GM10248 (cell line): ENCODE data around the gene MTCL1.

ENCODE experiments used
- CTCF ChIA-PET: fragments of 300-600 bp; sonication (Branson Sonifier 250); formaldehyde crosslinking; extraction: SDS; loops from one replicate; lab custom pipeline; 2021; ENCODE audit warnings: antibody characterized with exemption; lab: Yijun Ruan, JAX
- POLR2A ChIA-PET: fragments of 350-650 bp; sonication (Branson Sonifier 250); formaldehyde crosslinking; extraction: SDS; loops from one replicate; lab custom pipeline; 2020; ENCODE audit warnings: antibody characterized with exemption; lab: Yijun Ruan, JAX
- DNase-seq: peaks from one replicate; pipeline ENCODE4 v3.0.0; 2012; ENCODE audit errors: extremely low spot score
- CTCF ChIP-seq: IDR thresholded peaks from 2 replicates; pipeline ENCODE4 v1.5.1; 2012; ENCODE audit warnings: mild to moderate bottlenecking, low read depth; ENCODE audit errors: extremely low read depth, missing control alignments, control extremely low read depth

MTCL1 gene

DNA sequence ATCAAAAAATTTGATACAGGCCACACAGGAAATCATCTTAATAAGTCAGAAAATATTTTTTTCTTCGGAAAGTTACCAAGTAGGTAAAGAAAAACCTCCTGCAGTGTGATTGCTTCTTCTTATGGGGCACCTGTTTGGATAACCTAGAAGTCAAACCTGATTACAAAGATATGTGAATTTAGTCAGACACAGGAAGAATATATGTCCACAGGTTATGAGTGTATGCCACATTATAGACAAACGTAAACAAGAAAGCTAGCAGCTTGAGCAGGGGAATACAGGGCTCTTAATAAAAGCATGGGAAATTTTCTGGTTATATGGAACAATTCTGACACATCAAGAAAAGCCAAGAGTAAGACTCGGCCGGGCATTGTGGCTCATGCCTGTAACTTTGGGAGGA lies 35.8 kb upstream of the MTCL1 start:
- ChIA-PET CTCF (interaction anchor here (1.0 kb wide), 2 partner anchors 11 to 13 kb away, joined by 3 to 4 read pairs; no protein-coding TSS in a partner anchor), POLR2A (no interaction called here)
- TF ChIP-seq CTCF: no peak
- no peak for DNase-seq

- TF ChIP-seq CTCF: no peak
- peak; percentile 52 for DNase-seq
- POLR2A ChIA-PET: no interaction called here
- CTCF ChIA-PET: interaction anchor here (1.8 kb wide), 1 partner anchor 314 kb away, joined by 6 read pairs; no protein-coding TSS in a partner anchor
These were observed 31.8 kb upstream of the MTCL1 start for GRCh38 chr18:8673256-8674209.

GRCh38 chr18:8675057-8675456 lies 30.3 kb upstream of the MTCL1 start:
- POLR2A ChIA-PET: no interaction called here
- no peak for TF ChIP-seq CTCF
- no peak for DNase-seq
- CTCF ChIA-PET: no interaction called here

DNA sequence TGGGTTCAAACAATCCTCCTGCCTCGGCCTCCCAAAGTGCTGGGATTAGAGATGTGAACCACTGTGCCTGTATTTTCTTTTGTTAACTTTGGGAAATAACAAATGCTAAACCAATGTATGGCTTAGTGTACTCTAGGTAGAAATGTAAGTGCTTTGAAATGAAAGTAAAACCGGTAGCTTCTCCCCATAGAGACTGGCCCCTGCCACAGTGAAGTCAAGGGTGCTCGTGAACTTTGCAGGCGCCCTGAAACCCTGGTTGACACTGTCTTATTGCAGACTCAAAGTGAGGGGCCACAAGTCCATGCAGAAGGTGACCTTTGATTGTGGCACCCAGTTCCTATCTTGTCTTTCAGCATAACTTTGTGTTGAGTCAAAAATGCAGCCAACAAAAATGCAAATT lies 24.2 kb upstream of the MTCL1 start:
- CTCF ChIA-PET: interaction anchor here (1.1 to 2.7 kb wide), 4 partner anchors 9 to 27 kb away, joined by 3 to 14 read pairs (median 4); no protein-coding TSS in a partner anchor
- no peak for DNase-seq
- POLR2A ChIA-PET: no interaction called here
- TF ChIP-seq CTCF: no peak

DNA sequence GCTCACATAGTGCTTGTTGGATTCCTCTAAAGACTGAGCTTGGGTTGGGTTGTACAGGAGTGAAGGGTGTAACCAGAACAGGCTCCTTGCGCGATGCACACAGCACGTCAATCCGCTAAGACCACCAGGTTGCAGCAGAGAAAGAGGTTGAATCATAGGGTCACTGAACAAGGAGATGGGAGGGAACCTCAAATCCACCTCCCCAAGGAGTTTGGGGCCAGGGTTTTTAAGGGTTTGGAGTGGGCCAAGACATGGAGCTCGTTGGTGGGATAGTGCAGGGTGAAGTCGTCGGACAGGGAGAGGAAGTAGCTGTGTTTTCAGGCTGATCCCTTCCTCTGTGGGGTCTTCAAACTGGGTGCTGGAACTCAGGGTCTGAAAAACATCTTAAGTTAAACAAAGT lies 20.8 kb upstream of the MTCL1 start:
- ChIA-PET CTCF (interaction anchor here (1.1 to 5.2 kb wide), 3 partner anchors 12 to 32 kb away, joined by 3 to 42 read pairs (median 9); no protein-coding TSS in a partner anchor), POLR2A (no interaction called here)
- DNase-seq: no peak
- TF ChIP-seq CTCF: no peak

- CTCF ChIA-PET: interaction anchor here (1.0 to 5.2 kb wide), 4 partner anchors 11 to 32 kb away, joined by 3 to 42 read pairs (median 6); no protein-coding TSS in a partner anchor
- DNase-seq: no peak
- POLR2A ChIA-PET: no interaction called here
- no peak for TF ChIP-seq CTCF
These were observed 20.0 kb upstream of the MTCL1 start for GRCh38 chr18:8685141-8685913.
